HG03095 (cell line): ENCODE data around the gene BSN.

Source experiments
- ATAC-seq: cut with Tn5 transposase; IDR thresholded peaks from one replicate; pipeline ENCODE4 v1.9.1; 2021; ENCODE audit warnings: moderate library complexity; ENCODE audit not compliant: unreplicated experiment

The BSN gene

DNA sequence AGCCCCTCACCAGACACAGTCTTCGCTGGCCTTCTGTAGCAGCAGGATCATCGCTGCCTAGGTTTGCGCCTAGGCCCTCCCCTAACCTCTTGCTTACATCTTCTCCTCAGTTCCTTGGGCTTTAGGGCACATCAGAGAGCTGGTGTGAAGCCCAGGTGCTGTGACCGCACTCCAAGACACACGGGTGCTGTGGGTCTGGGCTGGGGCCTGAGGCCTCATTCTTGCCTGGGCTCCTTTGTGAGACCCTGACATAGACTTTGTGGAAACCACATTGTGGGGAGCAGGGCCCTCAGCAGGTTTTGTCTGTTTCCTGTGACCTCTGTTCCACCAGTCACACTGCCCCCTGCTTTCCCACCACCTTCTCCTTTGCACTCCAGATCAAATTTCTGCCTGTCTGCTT is 157.2 kb downstream of the BSN start:
- ATAC-seq, result no peak

GRCh38 chr3:49712166-49712565 is 157.9 kb downstream of the BSN start:
- no peak for ATAC-seq

DNA sequence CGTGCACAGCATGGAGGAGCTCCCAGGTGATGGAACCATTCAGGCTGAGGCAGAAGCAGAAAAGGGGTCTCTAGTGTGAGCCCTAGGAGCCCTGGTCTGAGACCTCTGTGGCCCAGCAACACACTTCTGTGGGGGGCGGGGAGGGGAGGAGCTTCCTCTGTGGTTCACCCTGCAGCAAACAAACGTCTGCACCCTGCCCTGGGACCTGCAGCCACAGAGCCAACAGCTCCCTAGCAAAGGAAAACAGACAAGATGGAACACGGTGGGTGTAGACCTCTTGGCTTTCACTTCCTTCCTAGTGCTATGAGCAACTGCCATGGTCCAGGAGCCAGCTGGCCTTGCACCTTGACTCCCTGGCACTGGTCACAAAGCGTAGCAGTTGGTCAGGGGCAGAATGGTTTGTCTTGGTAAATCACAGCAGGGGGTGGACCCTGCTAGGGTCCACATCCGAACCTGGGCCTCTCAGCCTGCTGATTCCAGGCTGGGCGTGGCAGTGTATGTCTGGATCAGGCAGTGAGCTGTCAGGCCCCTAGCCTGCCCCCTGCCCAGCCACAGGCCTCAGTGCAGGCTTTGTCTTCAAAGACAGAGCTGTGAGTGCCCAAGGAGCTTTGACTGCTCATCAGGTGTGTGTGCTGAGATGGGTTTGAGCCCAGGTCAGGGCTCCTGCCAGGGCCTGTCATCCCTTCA is 158.5 kb downstream of the BSN start:
- no peak for ATAC-seq

- no peak for ATAC-seq
Observed at GRCh38 chr3:49713336-49714105, 159.2 kb downstream of the BSN start.

GRCh38 chr3:49714728-49715550 is 160.7 kb downstream of the BSN start:
- no peak for ATAC-seq

DNA sequence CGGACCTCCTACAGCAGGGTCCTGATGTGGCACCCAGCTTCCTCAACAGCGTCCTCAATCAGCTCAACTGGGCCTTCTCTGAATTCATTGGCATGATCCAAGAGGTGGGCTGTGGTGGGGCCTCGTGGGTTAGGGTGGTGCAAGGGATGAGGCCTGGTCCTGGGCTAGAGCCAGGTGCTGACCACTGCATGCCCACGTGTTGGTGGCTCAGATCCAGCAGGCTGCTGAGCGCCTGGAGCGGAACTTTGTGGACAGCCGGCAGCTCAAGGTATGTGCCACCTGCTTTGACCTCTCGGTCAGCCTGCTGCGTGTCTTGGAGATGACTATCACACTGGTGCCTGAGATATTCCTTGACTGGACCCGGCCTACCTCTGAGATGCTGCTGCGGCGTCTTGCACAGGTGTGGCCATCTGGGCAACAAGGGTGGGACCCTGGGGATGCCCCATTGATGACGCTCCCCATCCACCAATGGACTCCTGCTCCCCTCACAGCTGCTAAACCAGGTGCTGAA is 161.4 kb downstream of the BSN start:
- no peak for ATAC-seq

- ATAC-seq, result no peak
Observed at GRCh38 chr3:49716169-49716568, 161.9 kb downstream of the BSN start.

DNA sequence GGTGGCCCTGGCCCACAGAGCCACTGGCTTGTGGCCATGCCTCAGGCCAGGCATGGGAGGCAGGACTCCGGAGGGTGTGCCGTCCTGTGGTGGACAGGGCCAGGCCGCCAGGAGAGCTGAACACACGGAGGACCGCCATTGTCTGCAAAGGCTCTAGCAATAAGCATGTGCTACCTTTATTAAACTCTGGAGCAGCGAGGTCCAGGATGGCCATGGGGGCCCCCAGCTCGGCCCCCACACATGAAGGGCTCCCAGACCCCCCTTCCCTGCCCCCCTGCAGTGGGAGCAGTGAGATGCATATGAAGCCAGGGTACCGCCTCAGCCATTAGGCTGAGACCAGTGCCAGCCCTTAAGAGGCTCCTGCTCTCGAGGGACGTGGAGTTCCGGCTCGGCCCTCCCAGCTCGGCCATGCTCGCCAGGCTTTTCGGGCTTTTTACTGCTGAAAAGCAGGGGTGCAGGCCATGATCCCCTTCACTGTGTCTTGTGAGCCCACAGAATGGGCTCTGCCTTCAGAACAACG is 162.5 kb downstream of the BSN start:
- ATAC-seq, result no peak

DNA sequence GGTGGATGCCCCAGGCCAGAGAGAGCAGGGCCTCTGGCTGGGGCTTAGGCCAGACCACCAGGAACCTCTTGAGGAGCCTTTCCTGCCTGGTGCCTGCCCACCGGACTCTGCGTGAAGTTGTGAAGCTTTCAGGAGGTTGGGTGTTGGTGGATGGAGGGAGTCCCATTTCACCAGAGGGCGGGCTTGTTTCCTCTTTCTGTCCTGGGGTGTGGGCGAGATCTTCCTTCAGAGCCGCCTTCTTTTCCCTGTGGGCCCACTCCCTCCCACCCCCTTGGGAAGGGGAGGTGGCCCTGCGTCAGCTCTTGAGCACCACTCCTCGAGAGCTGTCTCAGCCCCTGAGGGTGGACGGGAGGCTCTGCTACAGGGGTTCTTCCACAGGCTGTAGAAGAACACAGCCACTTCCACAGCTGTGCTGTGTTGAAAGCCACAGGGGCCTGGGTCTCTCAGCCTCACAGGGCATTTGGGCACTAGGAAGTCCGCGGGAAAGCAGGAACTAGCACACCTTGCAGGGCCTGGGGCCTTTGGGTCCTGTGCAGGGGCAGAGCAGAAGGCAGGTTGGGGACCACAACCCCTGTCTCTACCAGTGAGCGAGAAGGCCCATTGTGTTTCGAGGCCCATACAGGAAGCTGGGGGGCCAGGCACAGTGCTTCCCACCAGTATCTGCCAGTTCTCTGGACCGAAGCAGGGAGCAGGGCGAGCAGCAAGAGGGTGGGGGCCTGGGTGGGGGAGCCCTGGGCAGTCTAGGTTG is 163.1 kb downstream of the BSN start:
- ATAC-seq, result no peak

GRCh38 chr3:49717959-49718857 is 163.9 kb downstream of the BSN start:
- ATAC-seq, result no peak

- no peak for ATAC-seq
Observed at GRCh38 chr3:49718858-49719213, 164.6 kb downstream of the BSN start.

DNA sequence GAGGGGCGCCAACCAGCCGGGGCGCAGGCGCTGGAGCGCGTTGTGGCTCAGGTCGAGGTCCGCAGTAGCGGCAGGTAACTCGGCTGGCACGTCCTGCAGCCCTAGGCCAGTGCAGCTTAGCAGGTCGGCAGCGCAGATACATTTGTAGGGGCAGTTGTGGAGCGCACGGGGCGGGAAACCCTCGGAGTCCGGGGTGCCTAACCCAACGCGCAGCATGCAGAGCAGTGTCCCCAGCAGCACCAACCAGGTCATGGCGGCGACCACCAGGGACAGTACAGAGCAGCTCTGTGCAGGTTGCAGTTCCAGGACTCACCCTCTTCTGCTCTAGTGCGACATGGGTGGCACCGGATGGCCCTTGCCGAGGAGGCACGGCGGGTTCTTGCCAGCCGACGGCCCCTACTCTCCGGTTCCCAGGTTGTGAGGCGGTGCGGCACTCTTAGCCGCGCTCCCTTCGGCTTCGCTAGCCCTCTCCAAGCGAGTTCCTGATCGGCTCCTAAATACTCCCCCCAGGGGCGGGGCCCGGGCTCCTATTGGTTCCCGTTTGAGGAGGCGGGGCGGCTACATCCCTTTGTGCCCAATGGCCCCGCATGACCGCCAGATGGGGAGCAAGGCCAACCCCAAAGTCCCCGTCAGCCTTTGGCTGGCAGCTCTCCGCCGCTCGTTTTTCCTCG is 165.1 kb downstream of the BSN start, which contains the start of gene AMIGO3:
Gene AMIGO3 (minus strand): TSS at position 471 of the 671 bp plus-strand sequence. CDS start 219 bp downstream, at position 252.
- peak; percentile 41 for ATAC-seq
